ENCODE measurements around the gene BTBD7.
"Not testable (repeated sequence)": the region's sequence is repeated elsewhere in the genome, so short reads cannot be mapped to it uniquely, and the experiment has no call there.

The BTBD7 gene

GRCh38 chr14:93332853-93333630, at the start of gene BTBD7:
TSS of gene BTBD7 (minus strand) at chr14:93333036. CDS start at chr14:93296051, 36,985 bp downstream.
- FAIRE-seq (peak; percentile 74), DNase-seq (ENCODE audit: insufficient read length, low spot score) (peak; percentile 93)

- FAIRE-seq (no peak), DNase-seq (ENCODE audit: insufficient read length, low spot score) (no peak)
These were observed 48.8 kb upstream of the BTBD7 start for GRCh38 chr14:93381644-93382043.

- no peak for DNase-seq (ENCODE audit: insufficient read length, low spot score)
- peak; percentile 51 for FAIRE-seq
These were observed 47.0 kb upstream of the BTBD7 start for GRCh38 chr14:93379831-93380230.

DNA sequence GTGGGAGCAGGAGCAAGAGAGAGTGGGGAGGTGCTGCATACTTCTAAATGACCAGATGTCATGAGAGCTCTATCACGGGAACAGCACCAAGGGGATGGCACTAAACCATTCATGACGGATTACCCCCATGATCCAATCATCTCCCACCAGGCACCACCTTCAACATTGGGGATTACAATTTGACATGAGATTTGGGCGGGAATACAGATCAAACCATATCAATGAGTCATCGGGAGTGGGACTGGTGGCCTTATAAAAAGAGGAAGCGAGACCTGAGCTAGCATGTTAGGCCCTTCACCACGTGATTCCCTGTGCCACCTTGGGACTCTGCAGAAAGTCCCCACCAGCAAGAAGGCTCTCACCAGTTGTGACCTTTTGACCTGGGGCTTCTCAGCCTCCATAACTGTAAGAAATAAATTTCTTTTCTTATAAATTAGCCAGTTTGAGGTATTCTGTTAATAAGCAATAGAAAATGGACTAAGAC, 42.9 kb upstream of the BTBD7 start:
- FAIRE-seq = peak; percentile 87

DNA sequence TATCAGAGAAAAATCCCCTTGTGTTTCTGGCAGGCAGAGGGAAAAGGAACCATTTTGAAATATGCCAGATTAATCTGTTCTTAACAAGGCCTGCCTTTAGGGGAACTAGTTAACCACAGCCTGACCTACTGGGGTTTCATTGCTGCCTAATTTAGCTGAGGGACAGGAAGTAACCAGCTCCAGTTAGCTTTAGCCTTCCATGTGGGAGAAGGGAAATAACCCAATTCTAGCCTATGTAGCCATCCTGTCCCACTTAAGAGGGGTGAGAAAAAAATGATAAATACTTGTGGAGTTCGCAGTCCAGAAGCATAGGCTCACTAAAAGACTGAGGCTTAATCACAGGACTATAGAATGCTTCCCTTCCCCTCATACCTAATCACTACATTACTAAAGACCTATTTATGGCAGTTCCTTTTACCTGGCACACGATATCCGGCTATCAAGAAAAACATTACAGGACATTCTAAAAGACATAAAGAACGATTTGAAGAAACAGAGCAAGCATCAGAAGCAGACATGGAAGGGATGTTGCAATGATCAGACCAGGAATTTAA, 37.0 kb upstream of the BTBD7 start:
- peak; percentile 98 for FAIRE-seq
- no peak for DNase-seq (ENCODE audit: insufficient read length, low spot score)

More for the DNA sequence above, 42.9 kb upstream of the BTBD7 start:
- peak; percentile 28 for DNase-seq (ENCODE audit: insufficient read length, low spot score)

DNA sequence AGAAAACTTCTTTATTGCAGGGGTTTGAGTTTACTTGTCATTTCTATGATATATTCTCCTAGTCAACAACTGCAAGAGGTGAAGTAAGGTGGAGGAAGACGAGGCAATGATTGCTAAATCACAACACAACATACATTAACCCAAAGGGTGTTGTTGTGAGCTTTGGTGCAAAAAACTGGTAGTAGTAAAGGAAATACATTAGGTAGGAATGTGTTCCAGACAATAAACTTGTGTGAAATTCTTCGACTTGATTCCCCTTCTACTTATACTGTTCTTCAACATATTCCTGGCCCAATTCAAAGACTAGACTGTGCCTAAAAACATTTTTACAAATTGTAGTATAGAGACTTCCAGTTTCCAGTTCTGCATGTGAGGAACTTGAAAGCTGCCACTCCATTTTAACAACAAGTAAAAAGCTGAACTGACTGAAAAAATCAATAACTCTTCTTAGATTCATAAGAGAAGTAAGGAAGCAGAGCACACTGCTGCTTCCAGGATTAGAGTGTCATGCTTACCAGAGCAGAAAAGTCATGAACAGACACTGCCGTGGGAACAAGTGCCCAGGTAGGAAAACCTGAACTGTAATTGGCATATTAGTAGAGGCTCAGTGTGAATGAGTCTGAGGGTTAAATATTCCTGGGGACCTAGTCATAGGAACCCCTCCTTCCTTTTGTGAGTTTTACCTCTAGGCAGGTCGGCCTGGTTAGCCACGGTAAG, 36.3 kb upstream of the BTBD7 start:
- DNase-seq (ENCODE audit: insufficient read length, low spot score) = no peak
- FAIRE-seq = no peak

GRCh38 chr14:93354873-93355272, 22.0 kb upstream of the BTBD7 start:
- not testable (repeated sequence) for DNase-seq (ENCODE audit: insufficient read length, low spot score); FAIRE-seq

- FAIRE-seq = no peak
- no peak for DNase-seq (ENCODE audit: insufficient read length, low spot score)
These were observed 15.5 kb upstream of the BTBD7 start for GRCh38 chr14:93348292-93348691.

GRCh38 chr14:93347850-93348249, 15.0 kb upstream of the BTBD7 start:
- FAIRE-seq (no peak), DNase-seq (ENCODE audit: insufficient read length, low spot score) (no peak)

- DNase-seq (ENCODE audit: insufficient read length, low spot score) (no peak), FAIRE-seq (no peak)
These were observed 14.3 kb upstream of the BTBD7 start, which contains the start of gene COX8C for GRCh38 chr14:93346926-93347721. TSS of gene COX8C (plus strand) at chr14:93347182. CDS start at chr14:93347269, 87 bp downstream.

- no peak for FAIRE-seq
These were observed 11.0 kb upstream of the BTBD7 start for GRCh38 chr14:93343797-93344196.

GRCh38 chr14:93343266-93343665, 10.4 kb upstream of the BTBD7 start:
- DNase-seq (ENCODE audit: insufficient read length, low spot score) = no peak
- no peak for FAIRE-seq

More at GRCh38 chr14:93343797-93344196, 11.0 kb upstream of the BTBD7 start:
- DNase-seq (ENCODE audit: insufficient read length, low spot score) = no peak

- no peak for FAIRE-seq
These were observed 5.0 kb upstream of the BTBD7 start for GRCh38 chr14:93337884-93338283.

DNA sequence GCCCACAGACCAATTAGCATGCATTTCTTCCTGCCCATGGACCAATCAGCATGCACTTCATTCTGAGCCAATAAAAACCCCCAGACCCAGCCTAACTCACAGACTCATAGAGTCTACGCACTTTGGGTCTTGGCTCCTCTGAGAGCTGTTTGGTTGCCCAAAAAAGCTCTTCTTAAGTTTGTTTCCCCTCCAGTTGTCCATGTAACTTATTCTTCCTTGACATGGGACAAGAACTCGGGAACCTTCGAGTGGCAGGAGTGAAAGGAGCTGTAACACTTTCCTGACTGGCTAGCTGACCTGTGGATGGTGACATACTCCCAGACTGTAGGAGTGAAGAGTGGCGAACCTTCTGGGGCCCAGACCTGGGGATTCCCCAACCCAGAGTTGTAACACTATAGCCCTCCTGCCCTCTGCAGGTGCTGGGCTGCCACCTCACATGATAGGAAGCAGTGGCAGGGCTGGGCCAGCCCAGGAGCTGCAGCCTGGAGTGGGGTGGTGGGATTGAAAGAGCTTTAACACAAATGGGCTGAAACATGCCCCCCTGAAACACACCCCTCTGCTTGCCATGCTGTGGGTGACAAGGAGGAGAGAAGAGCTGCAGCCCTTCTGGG, 4.4 kb upstream of the BTBD7 start:
- DNase-seq (ENCODE audit: insufficient read length, low spot score) = no peak
- no peak for FAIRE-seq

More at GRCh38 chr14:93337884-93338283, 5.0 kb upstream of the BTBD7 start:
- no peak for DNase-seq (ENCODE audit: insufficient read length, low spot score)

DNA sequence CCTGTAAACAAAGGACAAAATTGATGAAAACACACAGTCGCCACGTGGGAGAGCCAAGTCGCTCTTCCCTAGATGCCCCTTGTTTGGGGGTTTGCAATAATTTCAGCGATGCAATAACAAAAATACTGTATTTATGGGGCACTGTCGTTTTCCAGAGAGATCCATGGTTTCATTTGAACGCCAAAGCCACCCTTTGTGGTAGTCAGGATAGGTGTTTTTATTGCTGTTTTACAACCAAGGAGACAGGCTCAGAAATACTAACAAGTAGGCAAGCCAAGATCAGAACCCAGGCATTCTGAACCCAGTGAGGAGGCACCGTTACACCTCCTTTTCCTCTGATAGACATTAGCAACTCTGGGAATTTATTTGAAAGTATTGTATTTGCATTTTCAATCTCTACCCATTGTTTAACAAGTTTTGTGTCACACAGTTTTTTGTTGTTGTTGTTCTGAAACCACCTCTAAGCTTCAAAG, 831 bp upstream of the BTBD7 start:
- DNase-seq (ENCODE audit: insufficient read length, low spot score) (no peak), FAIRE-seq (peak; percentile 39)

DNA sequence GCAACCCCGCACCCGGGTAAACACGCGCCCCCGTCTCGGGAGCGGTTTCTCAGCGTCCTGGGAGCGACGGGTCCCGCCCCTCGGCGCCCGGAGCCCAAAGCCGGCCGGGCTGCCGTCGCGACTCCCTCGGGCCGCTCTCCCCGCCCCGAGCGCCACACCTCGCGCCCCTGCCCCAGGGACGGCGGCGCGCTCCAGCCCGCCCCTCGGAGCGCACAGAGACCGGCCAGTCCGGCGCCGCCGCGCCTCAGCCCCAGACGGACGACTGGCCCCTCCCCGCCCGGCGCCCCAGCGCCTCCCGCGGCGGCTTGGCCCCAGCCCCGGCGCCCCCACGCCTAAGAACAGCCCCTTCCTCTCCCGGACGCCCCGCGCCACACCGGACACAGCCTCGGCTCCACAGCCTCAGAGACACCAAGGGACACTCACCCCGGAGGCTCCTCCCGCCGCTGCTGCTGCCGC, 411 bp downstream of the BTBD7 start:
- FAIRE-seq (no peak), DNase-seq (ENCODE audit: insufficient read length, low spot score) (peak; percentile 34)

DNA sequence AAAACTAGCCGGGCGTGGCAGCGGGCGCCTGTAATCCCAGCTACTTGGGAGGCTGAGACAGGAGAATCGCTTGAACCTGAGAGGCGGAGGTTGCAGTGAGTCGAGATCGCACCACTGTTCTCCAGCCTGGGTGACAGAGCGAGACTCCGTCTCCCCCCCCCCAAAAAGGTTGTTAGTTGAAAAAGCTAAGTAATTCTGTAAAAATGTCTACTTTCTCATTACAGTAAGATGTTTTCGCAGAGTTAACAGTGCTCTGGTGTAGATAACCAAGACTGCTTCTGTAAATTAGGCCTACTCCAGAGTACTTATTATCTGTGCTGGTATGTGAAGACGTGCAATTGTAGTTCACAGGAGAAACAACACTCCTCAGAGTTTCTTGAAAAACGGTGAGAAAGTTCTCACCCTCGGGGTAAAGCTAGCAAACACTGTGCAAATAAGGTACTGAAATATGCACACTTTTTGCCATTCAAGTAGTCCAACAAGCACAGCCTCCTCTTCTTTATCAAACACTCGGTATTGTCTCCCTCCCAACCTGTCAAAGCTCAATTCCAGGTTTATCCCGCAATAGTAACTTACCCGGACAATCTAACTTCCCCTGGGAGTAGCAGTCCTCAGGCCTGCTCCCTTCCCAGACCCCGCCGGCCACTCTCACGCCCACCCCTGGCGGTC, 974 bp downstream of the BTBD7 start:
- FAIRE-seq (no peak), DNase-seq (ENCODE audit: insufficient read length, low spot score) (no peak)

- FAIRE-seq = peak; percentile 81
- peak; percentile 31 for DNase-seq (ENCODE audit: insufficient read length, low spot score)
These were observed 1.7 kb downstream of the BTBD7 start for GRCh38 chr14:93331002-93331727.

DNA sequence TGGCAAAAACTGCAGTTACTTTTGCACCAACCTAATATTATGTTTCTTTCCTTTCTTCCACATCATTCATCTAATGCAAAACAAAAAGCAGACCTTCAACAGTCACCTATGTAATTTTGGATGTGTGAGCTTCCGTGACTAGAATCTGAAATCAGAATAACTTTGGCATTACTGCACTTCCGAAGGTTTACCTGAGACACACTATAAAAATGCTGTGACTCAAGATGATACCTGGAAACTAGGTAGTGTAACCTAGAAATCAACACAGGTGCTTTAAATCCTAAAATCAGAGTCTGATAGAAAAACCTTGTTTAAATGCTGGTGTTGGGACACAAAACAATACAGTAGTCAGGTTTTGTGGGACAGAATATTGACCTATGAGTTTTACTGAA, 2.2 kb downstream of the BTBD7 start:
- FAIRE-seq = no peak

More for the DNA sequence above, 2.2 kb downstream of the BTBD7 start:
- no peak for DNase-seq (ENCODE audit: insufficient read length, low spot score)

Data from GM19239 (cell line).